PFSK-1 (cell line): ENCODE results near the gene WSB1.

Experiments used
- FOXP2 ChIP-seq: optimal IDR thresholded peaks from 2 replicates; pipeline ENCODE3; 2011; ENCODE audit warnings: borderline replicate concordance, control low read depth, inconsistent platforms; ENCODE audit not compliant: insufficient read depth; ENCODE audit errors: extremely low read length, extremely low read depth
- POLR2AphosphoS5 ChIP-seq: IDR thresholded peaks from 2 replicates; pipeline ENCODE4 v1.6.1; 2012; ENCODE audit warnings: low read depth, mild to moderate bottlenecking, control low read depth, low read length, moderate library complexity
- REST ChIP-seq, 2 experiments: IDR thresholded peaks; 2 replicates each; pipeline versions ENCODE4 v1.6.1 to v1.8.0; 2011 to 2012; ENCODE audit warnings: low read depth in 2 of 2, low read length in 2 of 2, control low read depth in 1 of 2, inconsistent platforms in 1 of 2, mild to moderate bottlenecking in 1 of 2, moderate library complexity in 1 of 2; ENCODE audit not compliant: insufficient read depth in 1 of 2
- SIN3A ChIP-seq: IDR thresholded peaks from 2 replicates; pipeline ENCODE4 v1.6.1; 2012; ENCODE audit warnings: mild to moderate bottlenecking, low read length, moderate library complexity, borderline replicate concordance; ENCODE audit not compliant: insufficient read depth
- TAF1 ChIP-seq: IDR thresholded peaks from 2 replicates; pipeline ENCODE4 v1.6.1; 2012; ENCODE audit warnings: low read length, control low read depth, borderline replicate concordance; ENCODE audit not compliant: insufficient read depth

The WSB1 gene

GRCh38 chr17:27349540-27350021 is 55.7 kb downstream of the WSB1 start:
- TF ChIP-seq POLR2AphosphoS5 (no peak), TAF1 (no peak), FOXP2 (no peak)

GRCh38 chr17:27351759-27352158 is 57.8 kb downstream of the WSB1 start:
- TF ChIP-seq REST (IDR thresholded peaks at IDR 0.05; ENCODE audit: insufficient read depth in 1 of 2, low read depth in 2 of 2, low read length in 2 of 2): no peak
- TF ChIP-seq SIN3A: no peak
- TF ChIP-seq POLR2AphosphoS5: no peak
- no peak for TF ChIP-seq TAF1
- TF ChIP-seq FOXP2: no peak

GRCh38 chr17:27352448-27353032 is 58.6 kb downstream of the WSB1 start:
- TF ChIP-seq TAF1 (0 out of 2 replicates have a peak, but pooled peaks have one; percentile 30), SIN3A (no peak)

GRCh38 chr17:27353033-27353460 is 59.1 kb downstream of the WSB1 start:
- no peak for TF ChIP-seq TAF1

GRCh38 chr17:27353461-27354050 is 59.6 kb downstream of the WSB1 start:
- TF ChIP-seq FOXP2: peak; percentile 94
- 0 out of 2 replicates have a peak, but pooled peaks have one; percentile 46 for TF ChIP-seq TAF1
- TF ChIP-seq SIN3A: no peak; the same call in 1 of the 2 replicates
- TF ChIP-seq REST (IDR thresholded peaks at IDR 0.05; ENCODE audit: insufficient read depth in 1 of 2, low read depth in 2 of 2, low read length in 2 of 2): 0 out of 4 replicates have a peak, but pooled peaks of 1 of the 2 experiments have one; percentile 14
- TF ChIP-seq POLR2AphosphoS5: peak; percentile 67

GRCh38 chr17:27354051-27354490 is 60.2 kb downstream of the WSB1 start:
- no peak for TF ChIP-seq POLR2AphosphoS5
- TF ChIP-seq REST (IDR thresholded peaks at IDR 0.05; ENCODE audit: insufficient read depth in 1 of 2, low read depth in 2 of 2, low read length in 2 of 2): no peak
- TF ChIP-seq SIN3A: no peak
